ENCODE results near the gene MRPL11.
A peak's percentile ranks its signal among the peaks of the same experiment; 100 is the strongest.

- TF ChIP-seq CTCF (optimal IDR thresholded peaks at IDR 0.05 in 1 of 3, IDR thresholded peaks at IDR 0.05 in 1 of 3, conservative IDR thresholded peaks at IDR 0.05 in 1 of 3; ENCODE audit: extremely low read depth in 1 of 3, insufficient read depth in 2 of 3, low read length in 3 of 3) (peak; percentile 66 to 96 (median 86)), EZH2 (IDR thresholded peaks at IDR 0.05; ENCODE audit: low read length) (no peak)
Observed at GRCh38 chr11:66438504-66439466, at the start of gene MRPL11.
